ENCODE data around the gene MAPKAP1.

GRCh38 chr9:125747765-125748445 lies 40.9 kb upstream of the MAPKAP1 start:
- TF ChIP-seq POLR2A (IDR thresholded peaks at IDR 0.05; ENCODE audit: low read length) (no peak), GATA1 (IDR thresholded peaks at IDR 0.05; ENCODE audit: low read depth, low read length) (no peak)
